Measurements from ENCODE around the gene NAB2.

Gene NAB2

GRCh38 chr12:57099766-57100165 lies 10.9 kb downstream of the NAB2 start:
- H3K4me2 ChIP-seq, result no peak overlapping the region
- no peaks in the 10 kb centered on the region for H3K27me3 ChIP-seq (ENCODE audit: insufficient read depth, low read depth)
- no peak overlapping the region for H3K4me3 ChIP-seq (IDR thresholded peaks at IDR 0.05; ENCODE audit: insufficient read depth, low read depth, low read length)
- no peak overlapping the region for H3K27ac ChIP-seq
- H3K36me3 ChIP-seq (ENCODE audit: insufficient read depth), result no peaks in the 10 kb centered on the region
- H3K9ac ChIP-seq, result no peak overlapping the region
- no peak for TF ChIP-seq CTCF (conservative IDR thresholded peaks at IDR 0.05; ENCODE audit: low read depth, low read length)
- no peak overlapping the region for H2AFZ ChIP-seq (ENCODE audit: low read depth)
- H3K79me2 ChIP-seq (ENCODE audit: insufficient read depth, low read depth), result no peaks in the 10 kb centered on the region
- H4K20me1 ChIP-seq (ENCODE audit: insufficient read depth), result no peaks in the 10 kb centered on the region
- no peaks in the 10 kb centered on the region for H3K4me1 ChIP-seq (ENCODE audit: low read depth, poor library complexity, severe bottlenecking)

GRCh38 chr12:57101892-57102695 lies 13.2 kb downstream of the NAB2 start:
- H3K27me3 ChIP-seq (ENCODE audit: insufficient read depth, low read depth), result no peaks in the 10 kb centered on the region
- no peak overlapping the region for H3K27ac ChIP-seq
- no peak for TF ChIP-seq CTCF (conservative IDR thresholded peaks at IDR 0.05; ENCODE audit: low read depth, low read length)
- H3K79me2 ChIP-seq (ENCODE audit: insufficient read depth, low read depth), result no peaks in the 10 kb centered on the region
- H3K4me3 ChIP-seq (IDR thresholded peaks at IDR 0.05; ENCODE audit: insufficient read depth, low read depth, low read length), result no peak overlapping the region
- no peak overlapping the region for H3K9ac ChIP-seq
- H4K20me1 ChIP-seq (ENCODE audit: insufficient read depth), result no peaks in the 10 kb centered on the region
- no peaks in the 10 kb centered on the region for H3K36me3 ChIP-seq (ENCODE audit: insufficient read depth)
- H2AFZ ChIP-seq (ENCODE audit: low read depth), result no peak overlapping the region
- H3K4me1 ChIP-seq (ENCODE audit: low read depth, poor library complexity, severe bottlenecking), result no peaks in the 10 kb centered on the region
- H3K4me2 ChIP-seq, result no peak overlapping the region

- no peaks in the 10 kb centered on the region for H3K4me1 ChIP-seq (ENCODE audit: low read depth, poor library complexity, severe bottlenecking)
Observed at GRCh38 chr12:57103856-57104255, 14.9 kb downstream of the NAB2 start.

DNA sequence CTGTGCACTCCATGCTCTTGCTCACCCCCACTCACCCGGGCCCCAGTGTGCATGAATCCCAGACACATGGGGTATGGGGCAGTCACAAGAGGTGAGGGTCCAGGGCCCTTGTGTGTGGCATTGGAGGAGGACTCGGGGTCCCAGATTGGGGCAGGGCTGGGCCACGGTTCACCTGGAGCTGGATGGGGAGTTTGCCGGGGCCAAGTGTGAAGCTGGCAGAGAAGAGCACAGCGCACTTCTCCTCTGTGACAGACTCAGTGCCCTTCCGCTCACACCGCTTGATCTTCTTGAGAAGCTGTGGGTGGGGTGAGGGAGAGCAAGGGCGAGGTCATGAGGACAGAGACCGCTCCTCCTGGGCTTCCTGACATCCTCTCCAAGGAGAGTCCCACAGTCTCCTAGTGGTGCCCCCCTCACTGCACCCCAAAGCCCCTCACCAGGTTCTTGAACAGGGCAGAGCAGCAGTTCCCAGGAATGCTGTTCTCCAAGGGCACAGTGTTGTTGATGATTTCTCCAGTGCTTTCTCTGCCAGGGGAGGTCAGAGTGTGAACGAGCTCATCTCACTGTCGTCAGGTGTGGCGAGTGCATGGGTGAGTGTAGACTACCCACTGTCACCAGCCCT lies 15.5 kb downstream of the NAB2 start:
- Histone ChIP-seq H3K27ac (no peak overlapping the region), H3K79me2 (ENCODE audit: insufficient read depth, low read depth) (no peaks in the 10 kb centered on the region), H2AFZ (ENCODE audit: low read depth) (no peak overlapping the region), H3K9ac (no peak overlapping the region), H3K4me3 (IDR thresholded peaks at IDR 0.05; ENCODE audit: insufficient read depth, low read depth, low read length) (no peak overlapping the region), H3K4me1 (ENCODE audit: low read depth, poor library complexity, severe bottlenecking) (peaks cover 3% of the 10 kb centered on the region), H3K4me2 (no peak overlapping the region), H3K27me3 (ENCODE audit: insufficient read depth, low read depth) (no peaks in the 10 kb centered on the region), H4K20me1 (ENCODE audit: insufficient read depth) (no peaks in the 10 kb centered on the region), H3K36me3 (ENCODE audit: insufficient read depth) (no peaks in the 10 kb centered on the region)
- no peak for TF ChIP-seq CTCF (conservative IDR thresholded peaks at IDR 0.05; ENCODE audit: low read depth, low read length)

More at GRCh38 chr12:57103856-57104255, 14.9 kb downstream of the NAB2 start:
- Histone ChIP-seq H3K27ac (no peak overlapping the region), H3K36me3 (ENCODE audit: insufficient read depth) (no peaks in the 10 kb centered on the region), H2AFZ (ENCODE audit: low read depth) (no peak overlapping the region), H4K20me1 (ENCODE audit: insufficient read depth) (no peaks in the 10 kb centered on the region), H3K4me3 (IDR thresholded peaks at IDR 0.05; ENCODE audit: insufficient read depth, low read depth, low read length) (no peak overlapping the region), H3K79me2 (ENCODE audit: insufficient read depth, low read depth) (no peaks in the 10 kb centered on the region), H3K27me3 (ENCODE audit: insufficient read depth, low read depth) (no peaks in the 10 kb centered on the region), H3K4me2 (no peak overlapping the region), H3K9ac (no peak overlapping the region)
- no peak for TF ChIP-seq CTCF (conservative IDR thresholded peaks at IDR 0.05; ENCODE audit: low read depth, low read length)
